ENCODE data around the gene THEMIS.

DNA sequence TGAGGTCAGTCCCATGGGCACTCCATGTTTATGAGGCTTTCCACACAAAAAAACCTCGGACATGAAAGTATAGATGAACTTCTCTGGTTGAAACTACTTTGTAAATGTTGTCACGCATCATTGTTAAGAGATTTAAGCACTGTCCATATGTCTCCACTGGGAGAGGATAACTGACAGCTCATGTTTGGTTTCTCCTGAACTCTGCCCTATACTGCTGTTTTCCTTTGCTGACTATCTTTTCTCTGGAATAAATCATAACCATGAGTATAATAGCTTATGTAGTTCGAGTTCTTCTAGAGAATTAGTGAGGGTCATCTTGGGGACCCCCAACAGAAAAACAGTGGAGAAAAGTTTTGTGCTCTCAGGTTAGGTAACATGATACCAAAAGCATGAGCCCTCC lies 14.3 kb downstream of the THEMIS start:
- TF ChIP-seq, protein P1, sequence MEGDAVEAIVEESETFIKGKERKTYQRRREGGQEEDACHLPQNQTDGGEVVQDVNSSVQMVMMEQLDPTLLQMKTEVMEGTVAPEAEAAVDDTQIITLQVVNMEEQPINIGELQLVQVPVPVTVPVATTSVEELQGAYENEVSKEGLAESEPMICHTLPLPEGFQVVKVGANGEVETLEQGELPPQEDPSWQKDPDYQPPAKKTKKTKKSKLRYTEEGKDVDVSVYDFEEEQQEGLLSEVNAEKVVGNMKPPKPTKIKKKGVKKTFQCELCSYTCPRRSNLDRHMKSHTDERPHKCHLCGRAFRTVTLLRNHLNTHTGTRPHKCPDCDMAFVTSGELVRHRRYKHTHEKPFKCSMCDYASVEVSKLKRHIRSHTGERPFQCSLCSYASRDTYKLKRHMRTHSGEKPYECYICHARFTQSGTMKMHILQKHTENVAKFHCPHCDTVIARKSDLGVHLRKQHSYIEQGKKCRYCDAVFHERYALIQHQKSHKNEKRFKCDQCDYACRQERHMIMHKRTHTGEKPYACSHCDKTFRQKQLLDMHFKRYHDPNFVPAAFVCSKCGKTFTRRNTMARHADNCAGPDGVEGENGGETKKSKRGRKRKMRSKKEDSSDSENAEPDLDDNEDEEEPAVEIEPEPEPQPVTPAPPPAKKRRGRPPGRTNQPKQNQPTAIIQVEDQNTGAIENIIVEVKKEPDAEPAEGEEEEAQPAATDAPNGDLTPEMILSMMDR (IDR thresholded peaks at IDR 0.05 in 2 of 3, conservative IDR thresholded peaks at IDR 0.05 in 1 of 3; ENCODE audit: control insufficient read depth in 2 of 3, extremely low read depth in 1 of 3, insufficient read depth in 1 of 3, low read depth in 3 of 3, low read length in 3 of 3): no peak
- TF ChIP-seq NR2C2 (IDR thresholded peaks at IDR 0.05; ENCODE audit: borderline replicate concordance, control insufficient read depth, insufficient read length, low read depth): no peak
- TF ChIP-seq HDAC6 (IDR thresholded peaks at IDR 0.05; ENCODE audit: unreplicated experiment): no peak
- no peak for TF ChIP-seq CBX5 (IDR thresholded peaks at IDR 0.05; ENCODE audit: low read depth)
- no peak for TF ChIP-seq RFX5 (IDR thresholded peaks at IDR 0.05; ENCODE audit: low read depth, low read length)
- TF ChIP-seq SUZ12 (IDR thresholded peaks at IDR 0.05; ENCODE audit: unreplicated experiment): no peak
- no peak for TF ChIP-seq TCF3 (IDR thresholded peaks at IDR 0.05; ENCODE audit: borderline replicate concordance, insufficient read depth, low read depth, low read length)
- TF ChIP-seq POLR2AphosphoS5 (IDR thresholded peaks at IDR 0.05; ENCODE audit: low read length): no peak
- no peak for TF ChIP-seq EP300 (IDR thresholded peaks at IDR 0.05; ENCODE audit: borderline replicate concordance in 1 of 2, control insufficient read depth in 1 of 2, low read depth in 2 of 2, low read length in 2 of 2)
- no peak for TF ChIP-seq JUND (IDR thresholded peaks at IDR 0.05; ENCODE audit: low read depth, low read length)
- no peak for TF ChIP-seq GABPA (IDR thresholded peaks at IDR 0.05; ENCODE audit: low read depth)

Data from GM12878 (cell line).